Effector memory CD8-positive, alpha-beta T cell (primary cell): ENCODE measurements around the gene SPATS2L.

Experiments used
- ATAC-seq: fragments of 150-1000 bp; cut with Tn5 transposase; replicated peaks from 2 replicates; pipeline ENCODE4 v1.10.0; 2021; ENCODE audit warnings: mild to moderate bottlenecking, moderate library complexity
- DNase-seq, 3 experiments: peaks; one replicate each; pipeline ENCODE4 v3.0.0; 2021
- H3K27ac Mint-ChIP-seq, 2 donors: one replicate each; pipeline ENCODE4 v1.8.0; 2022; ENCODE audit warnings: mild to moderate bottlenecking in 2 of 2, mixed read lengths in 2 of 2, moderate library complexity in 2 of 2
- H3K27me3 Mint-ChIP-seq, 2 donors: one replicate each; pipeline ENCODE4 v1.8.0; 2022; ENCODE audit warnings: mixed read lengths in 2 of 2
- H3K36me3 Mint-ChIP-seq: one replicate; pipeline ENCODE4 v1.8.0; 2022; ENCODE audit warnings: mild to moderate bottlenecking, moderate library complexity, mixed read lengths; ENCODE audit not compliant: insufficient read depth
- H3K4me1 Mint-ChIP-seq, 2 donors: one replicate each; pipeline ENCODE4 v1.8.0; 2022; ENCODE audit warnings: low read depth in 2 of 2, mixed read lengths in 2 of 2
- H3K4me3 Mint-ChIP-seq, 2 donors: one replicate each; pipeline ENCODE4 v1.8.0; 2022; ENCODE audit warnings: mild to moderate bottlenecking in 2 of 2, mixed read lengths in 2 of 2, moderate library complexity in 2 of 2
- H3K9me3 Mint-ChIP-seq, 2 donors: one replicate each; pipeline ENCODE4 v1.8.0; 2022; ENCODE audit warnings: mixed read lengths in 2 of 2
- total RNA-seq, 9 experiments: gene quantifications; one replicate each; lab custom pipeline; 2026; lab: John Stamatoyannopoulos, UW

Gene SPATS2L, protein sequence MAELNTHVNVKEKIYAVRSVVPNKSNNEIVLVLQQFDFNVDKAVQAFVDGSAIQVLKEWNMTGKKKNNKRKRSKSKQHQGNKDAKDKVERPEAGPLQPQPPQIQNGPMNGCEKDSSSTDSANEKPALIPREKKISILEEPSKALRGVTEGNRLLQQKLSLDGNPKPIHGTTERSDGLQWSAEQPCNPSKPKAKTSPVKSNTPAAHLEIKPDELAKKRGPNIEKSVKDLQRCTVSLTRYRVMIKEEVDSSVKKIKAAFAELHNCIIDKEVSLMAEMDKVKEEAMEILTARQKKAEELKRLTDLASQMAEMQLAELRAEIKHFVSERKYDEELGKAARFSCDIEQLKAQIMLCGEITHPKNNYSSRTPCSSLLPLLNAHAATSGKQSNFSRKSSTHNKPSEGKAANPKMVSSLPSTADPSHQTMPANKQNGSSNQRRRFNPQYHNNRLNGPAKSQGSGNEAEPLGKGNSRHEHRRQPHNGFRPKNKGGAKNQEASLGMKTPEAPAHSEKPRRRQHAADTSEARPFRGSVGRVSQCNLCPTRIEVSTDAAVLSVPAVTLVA
- total RNA-seq, result 9.4 to 18.1 (median 12.0) reads per million in 9 experiments

DNA sequence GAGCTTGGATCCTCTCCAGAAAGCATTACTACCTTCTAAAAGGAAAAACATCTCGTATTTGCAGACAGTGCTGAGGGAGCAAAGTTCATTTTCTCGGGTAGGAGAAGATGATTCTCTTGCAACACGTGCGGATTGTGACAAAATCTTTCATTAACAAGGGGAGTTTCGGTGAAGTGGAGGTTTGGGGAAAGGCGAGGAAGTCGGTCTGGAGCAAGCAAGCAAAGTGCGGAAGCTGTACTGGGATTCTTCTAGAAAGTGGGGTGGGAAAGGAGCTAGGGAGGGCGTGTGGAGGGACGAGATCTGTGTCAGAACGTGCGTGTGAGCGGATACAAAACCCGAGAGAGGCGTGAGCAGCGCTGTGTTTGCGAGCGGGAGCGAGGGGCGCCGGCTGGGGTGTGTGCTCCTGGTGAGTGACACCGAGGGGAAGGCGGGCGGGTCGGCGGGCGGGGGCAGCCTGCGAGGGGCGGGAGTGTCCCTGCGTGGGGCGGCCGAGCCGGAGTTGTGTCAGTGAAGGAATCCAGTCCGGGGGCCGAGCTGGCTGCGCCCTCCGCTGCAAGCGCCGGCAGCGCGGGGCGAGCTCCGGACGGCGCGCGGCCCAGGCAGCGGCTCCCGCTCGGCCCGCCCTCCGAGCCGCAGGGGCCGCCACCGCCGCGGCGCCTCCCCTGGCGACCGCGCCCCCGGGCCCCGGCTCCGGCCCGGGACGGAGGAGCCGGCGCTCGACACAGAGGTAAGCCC, at the start of gene SPATS2L:
Gene SPATS2L, plus strand, starts transcription at position 498 of the 735 bp plus-strand sequence. CDS start 82,552 bp downstream, outside the sequence.
- Mint-ChIP-seq H3K27me3 (peaks cover 0 to 8% of the 10 kb centered on the region in 2 donors), H3K4me1 (peaks cover 6 to 8% of the 10 kb centered on the region in 2 donors)

DNA sequence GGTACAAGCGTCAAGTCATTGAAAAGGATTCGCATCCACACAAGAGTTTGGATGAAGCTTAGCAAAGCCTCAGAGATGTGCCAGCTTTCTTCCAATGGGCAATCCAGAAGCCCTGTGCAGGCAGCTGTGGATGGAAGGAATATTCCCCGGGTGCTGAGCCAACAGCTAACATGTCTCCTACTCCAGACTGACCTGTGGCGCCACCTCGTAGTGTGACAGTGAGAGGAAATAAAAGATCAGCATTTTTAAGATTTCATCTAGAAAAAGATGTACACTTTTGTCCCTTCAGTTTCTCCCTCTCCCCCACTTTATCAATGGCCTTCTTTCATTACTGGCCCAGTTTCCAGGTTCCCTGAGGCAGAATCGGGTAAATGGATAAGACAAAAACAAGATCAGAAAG, 48.9 kb upstream of the SPATS2L start:
- DNase-seq (no peak), ATAC-seq (no peak)
- Mint-ChIP-seq H3K36me3 (no peaks in the 10 kb centered on the region), H3K27ac (peak overlapping the region in 1 of 2 donors; percentile 51), H3K4me3 (no peak overlapping the region), H3K4me1 (no peaks in the 10 kb centered on the region), H3K27me3 (peaks cover 28 to 37% of the 10 kb centered on the region in 2 donors), H3K9me3 (no peaks in the 10 kb centered on the region)

More for the DNA sequence above, at the start of gene SPATS2L:
- Mint-ChIP-seq H3K4me3 (peak within 1 kb of the TSS; percentile 84 to 91), H3K36me3 (peaks cover 3% of the 10 kb centered on the region), H3K9me3 (no peaks in the 10 kb centered on the region), H3K27ac (peak within 1 kb of the TSS; percentile 49 to 80)
- DNase-seq, result peak; percentile 9 to 12 (median 11)
- peak; percentile 67 for ATAC-seq

DNA sequence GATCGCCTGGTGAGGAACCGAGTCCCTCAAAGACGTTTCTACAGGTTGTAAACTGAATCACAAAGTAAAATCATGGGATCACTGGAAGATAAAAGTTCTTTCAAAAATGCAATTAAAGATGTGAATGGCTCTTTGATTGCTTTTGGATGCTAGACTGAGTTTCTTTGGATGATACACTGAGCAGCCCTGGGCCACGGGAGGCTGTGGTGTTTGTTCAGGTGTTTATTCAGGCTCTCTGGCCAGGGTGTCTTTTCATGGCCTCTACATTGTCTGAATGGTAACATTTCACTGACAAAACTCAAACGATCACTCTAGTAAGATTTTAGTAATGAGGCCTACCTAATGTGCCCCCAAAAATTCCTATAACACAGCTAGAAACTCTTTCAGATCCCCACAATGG, 48.4 kb upstream of the SPATS2L start:
- H3K36me3 Mint-ChIP-seq, result no peaks in the 10 kb centered on the region
- ATAC-seq, result no peak
- H3K27ac Mint-ChIP-seq, result peak overlapping the region in 1 of 2 donors; percentile 51
- H3K27me3 Mint-ChIP-seq, result peaks cover 23 to 32% of the 10 kb centered on the region in 2 donors
- no peak for DNase-seq
- H3K4me1 Mint-ChIP-seq, result no peaks in the 10 kb centered on the region
- no peak overlapping the region for H3K4me3 Mint-ChIP-seq
- no peaks in the 10 kb centered on the region for H3K9me3 Mint-ChIP-seq

DNA sequence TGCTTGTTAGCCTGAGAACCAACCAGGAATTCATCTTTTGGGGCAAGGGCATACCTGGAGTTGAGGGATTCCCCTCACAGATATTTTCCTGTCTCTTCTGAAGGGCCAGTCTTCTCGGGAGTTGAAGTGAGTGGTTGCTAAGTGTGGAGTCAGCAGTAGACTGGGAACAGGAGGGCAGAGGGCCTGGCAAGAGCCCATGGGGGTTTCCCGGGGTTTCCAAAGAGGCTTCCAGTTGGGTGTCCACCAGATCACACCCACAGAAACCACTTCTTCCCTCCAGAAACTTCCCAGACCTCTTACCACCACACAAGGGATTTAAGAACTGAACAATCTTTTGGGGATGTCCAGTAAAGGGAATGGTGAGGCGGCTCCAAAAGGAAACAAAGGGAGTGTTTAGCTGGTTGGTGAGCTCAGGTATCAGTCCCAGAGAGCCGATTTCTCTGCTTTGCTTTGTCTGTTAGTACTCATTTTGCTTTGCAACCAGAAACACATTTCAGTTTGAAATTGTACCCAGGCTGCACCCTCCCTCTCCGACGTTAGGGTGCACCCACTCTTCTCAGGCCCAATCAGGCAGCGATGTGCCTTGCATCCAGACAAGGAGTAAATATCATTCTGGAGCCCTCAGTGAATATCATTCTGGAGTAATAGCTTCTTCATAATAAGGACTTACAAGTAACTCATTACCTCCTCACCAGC, 47.5 kb upstream of the SPATS2L start:
- Mint-ChIP-seq H3K9me3 (no peaks in the 10 kb centered on the region), H3K4me3 (no peak overlapping the region), H3K4me1 (no peaks in the 10 kb centered on the region), H3K27ac (no peak overlapping the region), H3K27me3 (peaks cover 23 to 31% of the 10 kb centered on the region in 2 donors), H3K36me3 (no peaks in the 10 kb centered on the region)
- no peak for ATAC-seq
- no peak for DNase-seq

DNA sequence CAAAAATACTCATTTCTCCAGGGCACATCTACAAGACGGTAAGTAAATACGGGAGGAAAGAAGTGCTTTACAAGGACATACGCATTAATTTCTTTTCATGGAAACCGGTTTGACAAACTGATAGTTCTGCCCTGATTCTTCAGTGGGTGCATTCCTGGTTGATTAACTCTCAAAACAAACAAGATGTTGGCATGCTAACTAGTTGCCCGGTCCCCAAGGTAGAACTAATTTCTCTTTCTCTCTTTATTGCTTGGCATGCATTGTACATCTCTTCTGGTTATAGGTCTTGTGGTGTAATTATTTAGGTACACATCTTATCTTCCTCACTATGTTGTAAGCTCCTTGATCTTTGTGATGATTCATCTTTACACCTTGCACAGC, 46.9 kb upstream of the SPATS2L start:
- Mint-ChIP-seq H3K4me3 (no peak overlapping the region), H3K9me3 (no peaks in the 10 kb centered on the region), H3K27me3 (peaks cover 21 to 25% of the 10 kb centered on the region in 2 donors), H3K4me1 (no peaks in the 10 kb centered on the region), H3K36me3 (no peaks in the 10 kb centered on the region), H3K27ac (no peak overlapping the region)
- DNase-seq, result no peak
- no peak for ATAC-seq

DNA sequence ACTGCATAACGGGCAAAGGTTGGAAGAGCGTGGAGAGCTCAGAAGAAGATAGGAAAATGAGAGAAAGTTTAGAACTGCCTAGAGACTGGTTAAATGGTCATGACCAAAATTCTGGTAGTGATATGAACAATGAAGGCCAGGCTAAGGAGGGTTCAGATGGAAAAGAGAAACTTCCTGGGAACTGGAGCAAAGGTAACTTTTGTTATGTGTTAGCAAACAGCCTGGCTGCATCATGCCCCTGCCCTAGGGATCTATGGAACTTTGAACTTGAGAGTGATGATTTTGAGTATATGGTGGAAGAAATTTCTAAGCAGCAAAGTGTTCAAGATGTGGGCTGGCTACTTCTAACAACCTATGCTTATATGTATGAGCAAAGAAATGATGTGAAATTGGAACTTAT, 44.4 kb upstream of the SPATS2L start:
- H3K27me3 Mint-ChIP-seq, result peaks cover 8 to 11% of the 10 kb centered on the region in 2 donors
- no peaks in the 10 kb centered on the region for H3K9me3 Mint-ChIP-seq
- DNase-seq, result no peak
- no peak for ATAC-seq
- H3K4me3 Mint-ChIP-seq, result no peak overlapping the region
- no peak overlapping the region for H3K27ac Mint-ChIP-seq
- H3K36me3 Mint-ChIP-seq, result no peaks in the 10 kb centered on the region
- H3K4me1 Mint-ChIP-seq, result no peaks in the 10 kb centered on the region

DNA sequence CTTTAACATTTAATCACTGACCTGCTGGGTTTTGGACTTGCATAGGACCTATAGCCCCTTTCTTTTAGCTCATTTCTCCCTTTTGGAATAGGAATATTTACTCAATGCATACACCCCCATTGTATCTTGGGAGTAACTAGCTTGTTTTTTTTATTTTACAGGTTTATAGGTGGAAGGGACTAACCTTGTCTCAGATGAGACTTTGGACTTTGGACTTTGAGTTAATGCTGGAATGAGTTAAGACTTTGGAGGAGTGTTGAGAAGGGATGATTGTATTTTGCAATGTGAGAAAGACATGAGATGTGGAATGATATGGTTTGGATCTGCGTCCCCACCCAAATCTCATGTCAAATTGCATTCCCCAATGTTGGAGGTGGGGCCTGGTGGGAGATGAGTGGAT, 43.2 kb upstream of the SPATS2L start:
- DNase-seq, result no peak
- Mint-ChIP-seq H3K9me3 (no peaks in the 10 kb centered on the region), H3K27ac (no peak overlapping the region), H3K4me1 (no peaks in the 10 kb centered on the region), H3K4me3 (no peak overlapping the region), H3K36me3 (no peaks in the 10 kb centered on the region), H3K27me3 (peaks cover 0 to 14% of the 10 kb centered on the region in 2 donors)
- ATAC-seq, result no peak

DNA sequence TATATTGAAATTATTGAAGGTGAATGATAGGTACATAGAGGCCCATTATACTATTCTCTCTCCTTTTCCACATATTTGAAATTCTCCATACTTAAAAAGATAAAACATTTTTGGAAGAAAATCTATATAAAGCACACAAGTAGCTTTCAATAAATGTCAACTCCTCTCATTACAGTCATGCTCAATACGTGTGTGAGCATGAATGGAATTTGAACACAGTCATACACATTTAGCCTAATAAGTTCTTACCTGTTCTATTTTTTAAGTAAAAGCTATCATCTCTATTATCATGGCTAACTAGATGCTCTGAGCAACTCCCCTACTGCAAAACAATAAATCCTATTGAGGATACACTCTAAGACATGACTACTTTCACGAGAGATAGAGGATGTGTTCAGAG, 41.9 kb upstream of the SPATS2L start:
- DNase-seq (no peak), ATAC-seq (no peak)
- no peaks in the 10 kb centered on the region for H3K9me3 Mint-ChIP-seq

DNA sequence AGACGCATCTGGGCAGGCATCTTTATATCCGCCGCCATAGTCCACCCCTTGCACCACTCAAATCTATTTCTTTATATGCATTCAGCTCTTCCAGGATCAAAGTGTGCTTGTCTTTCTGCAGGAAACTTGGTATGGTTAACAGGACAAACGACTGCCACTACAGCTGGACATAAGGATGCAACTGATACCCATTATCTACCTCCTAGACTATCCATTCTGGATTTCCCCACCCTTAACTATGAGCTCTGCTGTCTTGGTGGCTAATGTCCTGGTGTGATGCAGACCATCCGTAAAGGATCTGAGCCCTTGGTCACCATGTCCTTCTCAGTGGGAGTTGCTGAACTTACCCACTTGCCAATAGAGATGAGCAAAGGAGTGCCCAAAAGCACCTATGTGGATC, 40.1 kb upstream of the SPATS2L start:
- H3K9me3 Mint-ChIP-seq, result no peaks in the 10 kb centered on the region
- no peak overlapping the region for H3K27ac Mint-ChIP-seq
- no peaks in the 10 kb centered on the region for H3K36me3 Mint-ChIP-seq
- no peak for ATAC-seq
- no peaks in the 10 kb centered on the region for H3K4me1 Mint-ChIP-seq
- peaks cover 0 to 13% of the 10 kb centered on the region in 2 donors for H3K27me3 Mint-ChIP-seq
- no peak overlapping the region for H3K4me3 Mint-ChIP-seq
- DNase-seq, result no peak

More for the DNA sequence above, 41.9 kb upstream of the SPATS2L start:
- H3K4me1 Mint-ChIP-seq, result no peaks in the 10 kb centered on the region
- H3K36me3 Mint-ChIP-seq, result no peaks in the 10 kb centered on the region
- no peak overlapping the region for H3K4me3 Mint-ChIP-seq
- no peak overlapping the region for H3K27ac Mint-ChIP-seq
- H3K27me3 Mint-ChIP-seq, result peaks cover 0 to 20% of the 10 kb centered on the region in 2 donors

DNA sequence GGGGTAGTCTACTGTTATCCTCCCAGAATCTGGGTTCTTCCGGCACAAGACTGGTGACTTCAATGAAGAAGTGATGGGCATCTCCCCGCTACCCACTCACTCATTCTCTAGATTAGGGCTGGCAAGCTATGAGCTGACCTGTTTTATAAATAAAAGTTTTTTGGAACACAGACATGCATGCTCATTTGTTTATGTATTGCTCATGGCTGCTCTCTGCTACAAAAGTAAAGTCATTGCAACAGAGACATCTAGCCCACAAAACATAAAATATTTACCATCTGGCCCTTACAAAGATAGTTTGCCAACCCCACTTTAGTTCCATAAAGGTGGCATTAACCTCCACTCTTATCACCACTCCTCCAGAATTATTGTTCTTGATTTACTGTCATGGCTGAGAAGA, 39.1 kb upstream of the SPATS2L start:
- no peaks in the 10 kb centered on the region for H3K4me1 Mint-ChIP-seq
- no peak overlapping the region for H3K4me3 Mint-ChIP-seq
- DNase-seq (no peak), ATAC-seq (no peak)
- no peaks in the 10 kb centered on the region for H3K36me3 Mint-ChIP-seq
- no peak overlapping the region for H3K27ac Mint-ChIP-seq
- H3K9me3 Mint-ChIP-seq, result no peaks in the 10 kb centered on the region
- peaks cover 0 to 13% of the 10 kb centered on the region in 2 donors for H3K27me3 Mint-ChIP-seq

DNA sequence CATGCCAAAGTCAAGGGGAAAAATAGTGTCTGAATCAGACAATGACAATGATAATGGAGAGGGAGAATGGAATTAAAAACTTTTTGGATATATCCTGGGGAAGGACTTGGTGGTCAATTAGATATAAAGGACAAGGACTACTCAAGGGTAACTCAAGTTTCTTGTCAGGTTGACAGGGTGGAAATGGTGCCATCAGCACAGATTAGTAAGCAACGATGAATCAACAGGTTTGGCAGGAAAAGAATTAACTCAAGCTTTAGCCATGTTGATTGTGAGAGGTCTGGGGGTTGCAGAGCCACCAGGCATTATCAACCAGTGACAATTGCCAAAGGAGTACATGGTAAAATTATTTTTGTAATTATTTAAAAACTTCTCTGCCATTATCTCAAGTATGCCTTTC, 35.8 kb upstream of the SPATS2L start:
- Mint-ChIP-seq H3K4me1 (no peaks in the 10 kb centered on the region), H3K27ac (no peak overlapping the region), H3K9me3 (no peaks in the 10 kb centered on the region), H3K27me3 (peaks cover 0 to 13% of the 10 kb centered on the region in 2 donors), H3K36me3 (no peaks in the 10 kb centered on the region), H3K4me3 (no peak overlapping the region)
- ATAC-seq (no peak), DNase-seq (no peak)

DNA sequence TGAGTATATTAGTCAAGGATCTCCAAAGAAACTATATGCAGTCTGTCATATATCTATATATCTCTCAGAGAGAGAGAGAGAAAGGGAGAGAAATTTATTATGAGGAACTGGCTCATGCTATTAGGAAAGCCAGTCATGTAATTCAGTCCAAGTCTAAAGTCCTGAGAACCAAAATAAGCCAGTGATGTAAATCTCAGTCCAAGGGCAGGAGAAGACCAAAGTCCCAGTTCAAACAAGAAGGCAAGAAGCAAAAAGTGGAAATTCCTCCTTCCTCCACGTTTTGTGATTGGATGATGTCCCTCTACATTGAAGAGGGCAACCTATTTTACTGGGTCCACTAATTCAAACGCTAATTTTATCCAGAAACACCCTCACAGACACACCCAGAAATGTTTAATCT, 34.2 kb upstream of the SPATS2L start:
- no peak overlapping the region for H3K27ac Mint-ChIP-seq
- no peaks in the 10 kb centered on the region for H3K9me3 Mint-ChIP-seq
- H3K36me3 Mint-ChIP-seq, result no peaks in the 10 kb centered on the region
- no peaks in the 10 kb centered on the region for H3K4me1 Mint-ChIP-seq
- H3K27me3 Mint-ChIP-seq, result peaks cover 0 to 18% of the 10 kb centered on the region in 2 donors
- DNase-seq, result no peak
- no peak overlapping the region for H3K4me3 Mint-ChIP-seq
- ATAC-seq, result no peak
